GM12875 (cell line): ENCODE results near the gene DOCK8.

Experiments
- H3K4me3 ChIP-seq: one replicate; pipeline ENCODE4 v1.5.1; 2011; ENCODE audit warnings: low read depth, low read length, control low read depth
- TF ChIP-seq, protein P1 (sequence below): IDR thresholded peaks from 2 replicates; pipeline ENCODE4 v1.5.1; 2011; ENCODE audit warnings: low read depth, mild to moderate bottlenecking, control low read depth, inconsistent platforms, low read length, moderate library complexity, borderline replicate concordance; ENCODE audit not compliant: insufficient read depth

The DOCK8 gene

DNA sequence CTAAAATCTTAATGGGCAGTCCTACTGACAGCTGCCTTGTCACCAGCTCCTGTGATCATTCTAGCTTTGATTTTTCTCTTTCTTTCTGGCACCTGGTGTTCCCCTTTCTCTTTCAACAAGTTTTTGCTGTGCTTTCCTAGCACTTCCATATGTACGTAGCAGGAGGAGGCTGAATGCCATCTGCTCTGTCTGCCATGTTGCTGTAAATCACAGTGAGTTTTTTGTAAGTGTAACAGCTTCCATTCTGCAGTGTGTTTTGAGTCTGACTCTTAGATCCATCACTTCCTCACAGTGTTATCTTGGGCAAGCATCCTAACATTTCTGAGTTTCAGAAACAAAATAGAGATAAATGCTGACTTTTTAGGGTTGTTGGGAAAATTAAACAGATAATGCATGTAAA is 247.9 kb downstream of the DOCK8 start:
- no peak overlapping the region for H3K4me3 ChIP-seq
- TF ChIP-seq, protein P1, sequence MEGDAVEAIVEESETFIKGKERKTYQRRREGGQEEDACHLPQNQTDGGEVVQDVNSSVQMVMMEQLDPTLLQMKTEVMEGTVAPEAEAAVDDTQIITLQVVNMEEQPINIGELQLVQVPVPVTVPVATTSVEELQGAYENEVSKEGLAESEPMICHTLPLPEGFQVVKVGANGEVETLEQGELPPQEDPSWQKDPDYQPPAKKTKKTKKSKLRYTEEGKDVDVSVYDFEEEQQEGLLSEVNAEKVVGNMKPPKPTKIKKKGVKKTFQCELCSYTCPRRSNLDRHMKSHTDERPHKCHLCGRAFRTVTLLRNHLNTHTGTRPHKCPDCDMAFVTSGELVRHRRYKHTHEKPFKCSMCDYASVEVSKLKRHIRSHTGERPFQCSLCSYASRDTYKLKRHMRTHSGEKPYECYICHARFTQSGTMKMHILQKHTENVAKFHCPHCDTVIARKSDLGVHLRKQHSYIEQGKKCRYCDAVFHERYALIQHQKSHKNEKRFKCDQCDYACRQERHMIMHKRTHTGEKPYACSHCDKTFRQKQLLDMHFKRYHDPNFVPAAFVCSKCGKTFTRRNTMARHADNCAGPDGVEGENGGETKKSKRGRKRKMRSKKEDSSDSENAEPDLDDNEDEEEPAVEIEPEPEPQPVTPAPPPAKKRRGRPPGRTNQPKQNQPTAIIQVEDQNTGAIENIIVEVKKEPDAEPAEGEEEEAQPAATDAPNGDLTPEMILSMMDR, result no peak

DNA sequence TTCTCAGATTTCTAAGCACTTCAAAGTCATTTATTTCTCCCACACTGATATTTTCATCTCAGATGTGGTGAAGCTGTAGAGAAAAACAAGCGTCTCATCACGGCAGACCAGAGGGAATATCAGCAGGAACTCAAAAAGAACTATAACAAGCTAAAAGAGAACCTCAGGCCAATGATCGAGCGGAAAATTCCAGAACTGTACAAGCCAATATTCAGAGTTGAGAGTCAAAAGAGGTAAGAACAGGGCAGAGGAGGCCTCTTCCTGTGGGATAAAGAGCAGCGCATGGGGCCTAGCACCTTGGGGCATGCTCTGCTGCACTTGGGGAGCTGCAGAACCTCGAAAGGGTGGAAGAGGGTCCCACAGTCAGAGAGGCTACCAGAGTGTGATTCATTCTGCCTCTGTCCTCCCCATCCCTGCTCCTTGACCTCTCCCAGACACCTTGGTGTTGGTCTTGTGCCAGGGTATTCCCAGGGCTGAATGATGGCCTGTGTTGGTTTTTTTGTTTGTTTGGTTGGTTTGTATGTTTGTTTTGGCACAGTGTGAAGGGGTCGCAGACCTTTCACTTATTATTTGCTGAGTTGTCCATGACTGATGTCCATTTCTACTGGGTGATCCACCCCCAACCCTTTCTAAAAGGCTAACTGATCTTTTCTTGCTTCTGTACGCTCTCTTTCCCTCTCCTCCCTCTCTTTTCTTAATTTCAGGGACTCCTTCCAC is 248.9 kb downstream of the DOCK8 start:
- no peak overlapping the region for H3K4me3 ChIP-seq
- TF ChIP-seq, protein P1, result no peak

DNA sequence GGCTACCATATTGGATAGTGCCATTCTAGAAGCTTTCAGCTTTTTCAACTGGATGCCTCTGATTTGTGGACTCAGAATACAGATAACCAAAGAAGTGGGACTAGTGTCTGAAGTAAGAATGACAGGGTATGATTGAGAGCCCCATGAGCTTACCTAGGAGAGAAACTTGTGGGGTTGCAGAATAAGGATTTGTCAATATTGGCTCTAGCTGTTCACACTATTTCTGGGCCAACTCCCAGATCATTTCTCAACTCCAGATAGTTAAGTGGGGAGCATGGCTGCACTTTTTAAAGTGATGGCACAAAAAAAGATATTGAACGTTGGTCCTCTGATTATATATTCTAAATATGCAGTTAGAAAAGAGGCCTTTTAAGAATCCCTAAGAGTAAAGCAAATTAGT is 252.1 kb downstream of the DOCK8 start:
- TF ChIP-seq, protein P1, result no peak
- H3K4me3 ChIP-seq, result no peak overlapping the region

DNA sequence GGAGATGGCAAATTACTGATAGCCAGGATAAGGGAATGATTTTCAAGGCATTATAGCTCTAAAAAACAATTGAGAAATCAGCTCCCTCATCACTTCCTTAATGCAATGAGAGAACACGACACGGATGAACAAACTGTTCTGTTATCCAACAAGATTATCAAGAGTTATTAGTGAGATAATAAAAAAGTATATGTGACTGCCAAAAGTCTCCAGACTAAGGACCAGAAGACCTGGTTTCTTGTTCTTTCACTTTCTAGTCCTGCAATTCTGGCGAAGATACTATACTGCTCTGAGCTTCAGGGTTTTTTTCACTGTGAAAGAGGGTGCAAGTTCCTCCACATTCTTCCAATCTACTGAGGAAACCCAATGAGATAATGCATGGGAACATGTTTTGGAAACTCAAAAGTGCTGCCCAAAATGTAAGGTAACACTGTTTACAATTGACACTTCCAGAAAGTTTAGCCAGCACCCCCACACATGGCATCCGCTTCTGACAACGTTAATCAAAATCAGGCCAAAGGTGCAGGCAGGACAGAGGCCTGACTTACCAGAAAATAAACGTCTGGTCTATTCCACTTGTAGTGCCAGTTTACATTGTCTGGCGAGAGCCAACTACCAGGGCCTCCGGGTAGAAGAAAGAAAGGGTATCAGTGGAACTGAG is 254.2 kb downstream of the DOCK8 start:
- TF ChIP-seq, protein P1, result no peak
- H3K4me3 ChIP-seq, result no peak overlapping the region

DNA sequence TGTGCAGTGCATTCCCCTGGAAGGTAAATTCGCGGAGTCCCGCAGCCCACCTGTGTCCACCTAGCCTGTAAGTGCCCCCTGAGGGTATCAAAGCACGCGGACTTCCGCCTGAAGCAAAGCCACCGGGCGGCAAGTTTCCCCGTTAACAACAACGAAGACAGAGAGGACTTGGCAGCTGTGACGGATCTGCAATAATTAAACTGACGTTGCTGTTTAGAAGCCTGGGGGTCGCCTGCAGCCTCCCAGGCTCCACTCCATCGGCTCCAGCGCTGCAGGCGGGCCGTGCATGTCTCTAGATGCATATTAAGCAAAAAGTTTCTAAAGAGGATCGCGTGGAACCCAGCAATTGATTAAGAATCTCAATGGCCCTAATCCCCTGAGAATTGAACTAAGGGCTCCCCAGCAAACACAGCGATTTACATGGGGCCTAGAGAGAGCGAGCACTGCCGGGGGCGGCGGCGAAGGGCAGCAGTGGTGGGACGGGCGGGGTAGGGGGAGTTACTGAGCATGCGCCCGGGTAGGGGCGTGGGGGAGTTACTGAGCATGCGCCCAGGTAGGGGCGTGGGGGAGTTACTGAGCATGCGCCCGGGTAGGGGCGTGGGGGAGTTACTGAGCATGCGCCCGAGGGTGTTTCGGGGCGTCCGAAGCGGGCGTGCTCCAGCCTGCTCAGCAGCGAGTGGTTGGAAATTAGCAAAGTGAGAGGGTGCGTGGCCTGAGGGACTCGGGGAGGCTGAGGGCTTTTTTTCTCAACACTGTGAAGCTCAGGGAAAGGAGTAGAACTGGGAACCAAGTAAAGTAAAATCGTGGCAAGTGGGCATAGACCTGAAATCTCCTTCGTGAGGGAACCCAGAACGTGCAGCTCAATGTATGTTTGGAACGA is 255.2 kb downstream of the DOCK8 start:
- TF ChIP-seq, protein P1, result no peak
- peak overlapping the region; percentile 66 for H3K4me3 ChIP-seq

DNA sequence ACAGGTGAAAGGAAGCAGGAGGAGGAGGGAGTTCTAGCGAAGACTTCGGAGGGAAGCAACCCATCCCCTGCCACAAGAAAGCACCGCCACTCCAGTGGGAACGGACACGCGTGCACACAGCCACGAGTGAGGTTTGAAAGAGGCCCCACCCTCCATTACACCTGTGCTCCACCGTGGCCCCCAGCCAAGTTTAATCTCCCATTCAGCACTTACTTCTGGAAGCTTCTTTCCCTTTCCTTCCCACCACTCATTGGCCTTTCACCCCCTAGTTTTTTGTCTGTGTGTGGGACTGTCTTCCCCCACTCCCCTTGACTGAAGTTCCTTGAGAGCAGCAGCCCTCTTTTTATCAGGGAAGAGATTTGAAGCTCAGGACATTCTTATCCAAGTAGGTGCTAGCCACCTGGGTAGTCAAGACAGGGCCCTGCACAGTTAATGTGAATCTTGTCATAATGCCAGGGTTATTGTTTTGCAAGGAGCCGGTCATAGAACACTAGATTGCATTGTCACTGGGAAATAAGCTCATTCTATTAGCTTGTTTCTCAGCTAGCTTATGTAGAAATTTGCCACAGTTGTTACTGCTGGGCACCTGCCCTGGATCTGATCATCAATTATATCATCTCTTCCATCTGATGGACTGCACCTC is 256.0 kb downstream of the DOCK8 start:
- peak overlapping the region; percentile 66 for H3K4me3 ChIP-seq
- TF ChIP-seq, protein P1, result no peak
